GM15510 (cell line): Measurements from ENCODE around the gene ASB5.

Experiments used
- POLR2A ChIP-seq: IDR thresholded peaks from 3 replicates; pipeline ENCODE4 v1.6.1; 2011; ENCODE audit warnings: borderline replicate concordance; ENCODE audit not compliant: insufficient read length; ENCODE audit errors: extremely low read depth

ASB5 gene

DNA sequence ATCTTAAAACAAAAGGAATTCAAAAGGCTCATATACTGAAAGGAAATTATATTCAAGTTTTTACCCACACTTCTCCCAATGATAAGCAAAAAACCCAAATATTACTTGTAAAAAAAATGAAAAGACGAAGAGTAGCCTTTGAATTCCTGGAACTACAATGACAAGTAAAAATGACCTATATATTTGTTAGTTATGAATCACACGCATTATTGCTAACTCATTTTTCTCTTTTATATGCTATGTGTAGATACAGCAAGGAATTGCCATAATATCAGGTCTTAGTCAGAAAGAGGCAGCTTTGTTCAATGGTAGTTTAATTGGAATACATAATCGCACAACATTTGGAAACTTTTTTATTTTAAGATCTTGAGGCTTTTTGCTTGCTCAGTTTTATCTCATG, 22.7 kb upstream of the ASB5 start:
- no peak for TF ChIP-seq POLR2A

- no peak for TF ChIP-seq POLR2A
These were observed 21.5 kb upstream of the ASB5 start for GRCh38 chr4:176290520-176290919.

DNA sequence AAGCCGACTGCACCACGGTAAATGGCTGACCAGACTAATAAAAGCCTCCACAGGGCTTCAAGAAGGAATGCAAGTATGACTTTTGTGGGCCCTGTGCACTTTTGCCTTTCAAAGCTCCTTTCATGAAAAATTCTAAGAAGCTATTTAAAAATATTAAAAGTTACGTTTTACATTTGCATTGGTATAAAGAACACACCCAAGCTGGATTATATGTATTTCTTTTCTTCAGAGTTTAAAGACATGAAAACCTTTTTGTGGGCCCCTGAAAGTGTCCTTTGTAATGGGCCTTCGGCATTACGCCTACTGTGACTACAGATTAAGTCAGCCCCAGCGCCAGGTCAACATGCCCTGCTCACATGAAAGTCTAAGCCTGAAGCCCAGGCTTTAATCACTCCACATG, 20.5 kb upstream of the ASB5 start:
- TF ChIP-seq POLR2A: no peak

GRCh38 chr4:176288020-176288419, 19.0 kb upstream of the ASB5 start:
- no peak for TF ChIP-seq POLR2A

DNA sequence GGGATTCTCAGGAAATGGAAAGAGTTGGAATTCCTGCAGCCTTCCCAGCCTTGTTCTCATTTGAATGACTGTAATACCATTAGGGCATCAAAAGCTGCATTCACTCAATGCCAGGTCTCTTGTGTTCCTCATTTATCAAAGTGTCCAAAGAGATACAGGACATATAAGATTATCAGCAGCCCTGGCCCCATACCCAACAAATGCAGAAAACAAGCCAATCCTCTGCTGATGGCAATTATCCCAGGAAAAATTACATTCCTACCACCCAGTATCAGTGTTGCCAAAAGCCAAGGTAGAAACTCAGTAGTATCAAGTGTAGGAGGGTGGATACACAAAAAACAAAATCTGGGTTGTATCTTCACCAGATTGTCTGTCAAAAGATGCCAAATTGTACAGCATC, 18.5 kb upstream of the ASB5 start:
- TF ChIP-seq POLR2A: no peak

- TF ChIP-seq POLR2A: no peak
These were observed 17.7 kb upstream of the ASB5 start for GRCh38 chr4:176286728-176287127.

GRCh38 chr4:176277162-176277904, 8.3 kb upstream of the ASB5 start:
- TF ChIP-seq POLR2A: no peak

GRCh38 chr4:176276710-176277109, 7.7 kb upstream of the ASB5 start:
- no peak for TF ChIP-seq POLR2A

GRCh38 chr4:176274441-176274840, 5.4 kb upstream of the ASB5 start:
- TF ChIP-seq POLR2A: no peak

GRCh38 chr4:176273736-176274135, 4.7 kb upstream of the ASB5 start:
- no peak for TF ChIP-seq POLR2A

DNA sequence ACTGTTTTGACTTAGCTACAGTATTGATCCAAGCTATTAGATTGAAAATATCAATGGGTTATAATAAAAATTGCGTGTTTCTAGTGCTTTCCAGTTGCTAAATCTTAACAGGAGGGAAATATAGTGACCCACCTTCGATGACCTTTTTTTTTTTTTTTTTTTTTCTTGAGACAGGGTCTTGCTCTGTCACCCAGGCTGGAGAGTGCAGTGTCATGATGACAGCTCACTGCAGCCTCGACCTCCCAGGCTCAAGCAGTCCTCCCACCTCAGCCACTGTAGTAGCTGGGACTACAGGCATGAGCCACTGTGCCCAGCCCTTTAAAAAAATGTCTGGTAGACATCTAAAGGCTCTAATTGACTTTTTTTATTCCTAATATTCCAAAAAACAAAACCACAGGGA, 3.8 kb upstream of the ASB5 start:
- TF ChIP-seq POLR2A: no peak

GRCh38 chr4:176271749-176272148, 2.7 kb upstream of the ASB5 start:
- no peak for TF ChIP-seq POLR2A

DNA sequence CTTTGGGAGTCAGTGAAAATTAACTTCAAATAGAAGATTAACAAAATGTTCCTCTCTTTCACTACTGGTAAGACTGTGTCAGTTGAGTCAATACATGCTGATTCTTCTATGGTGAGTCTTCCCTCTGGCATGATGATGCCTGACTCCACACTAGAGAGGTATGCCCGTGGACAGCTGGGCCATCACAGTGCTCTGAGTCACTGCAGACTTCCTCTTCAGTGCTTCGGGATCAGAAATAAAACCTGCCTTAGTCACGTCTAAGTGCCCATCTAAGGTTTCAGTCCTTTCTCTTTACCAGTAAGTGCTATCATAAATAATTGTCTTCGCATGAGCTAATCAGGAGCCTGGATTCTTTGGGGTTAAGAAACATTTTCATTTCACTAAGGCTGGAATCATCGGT, 1.6 kb upstream of the ASB5 start:
- TF ChIP-seq POLR2A: no peak

DNA sequence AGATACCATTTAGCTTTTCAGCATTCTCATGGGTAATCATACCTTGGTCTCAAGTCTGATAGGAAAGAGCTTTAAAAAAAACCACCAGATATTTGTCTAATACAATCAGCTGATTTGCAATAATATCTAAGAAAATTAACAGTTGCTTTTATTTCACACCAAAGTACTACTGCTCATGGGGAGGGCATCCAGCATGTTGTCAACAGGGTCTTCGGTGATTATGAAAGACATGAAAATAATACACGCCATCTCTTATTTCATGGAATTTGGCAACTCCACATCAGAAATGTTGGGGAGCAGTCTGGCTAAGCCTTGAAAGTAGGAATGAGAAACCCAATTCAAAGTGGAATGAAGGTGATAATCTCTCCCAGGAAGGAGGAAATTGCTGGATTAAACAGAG, 3.0 kb downstream of the ASB5 start:
- TF ChIP-seq POLR2A: no peak

GRCh38 chr4:176262243-176262642, 6.8 kb downstream of the ASB5 start:
- TF ChIP-seq POLR2A: no peak

GRCh38 chr4:176261481-176261880, 7.5 kb downstream of the ASB5 start:
- no peak for TF ChIP-seq POLR2A

DNA sequence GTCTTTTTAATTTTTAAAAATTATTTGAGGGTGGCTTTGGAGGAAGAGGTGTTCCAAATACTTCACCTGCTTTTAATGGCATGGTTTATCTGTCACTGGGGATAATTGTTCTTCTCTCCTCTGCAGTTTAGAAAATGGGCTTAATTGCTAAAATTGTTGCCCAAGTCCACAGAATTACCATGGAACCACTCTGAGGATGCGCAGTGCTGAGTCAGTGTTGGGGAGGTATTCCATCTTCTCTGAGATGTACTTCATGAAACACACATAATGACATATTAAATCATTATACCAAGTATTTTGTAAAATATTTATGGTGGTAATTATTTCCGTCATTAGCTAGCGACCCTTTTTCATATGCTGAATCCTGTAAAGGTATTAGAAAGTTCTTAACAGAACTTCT, 8.0 kb downstream of the ASB5 start:
- no peak for TF ChIP-seq POLR2A
